ENCODE results near the gene CAT. TPM values are rescaled to one million over a fixed set of nuclear protein-coding genes. Genes with fewer than 3 reads are reported as not detected.

CAT gene
- total and polyA plus RNA-seq, 10 donors: 55.2 to 149 (median 110) TPM

- Histone ChIP-seq H3K36me3 (no peaks in the 10 kb centered on the region), H3K27ac (no peak overlapping the region), H3K4me1 (peaks cover 0 to 4% (median 0%) of the 10 kb centered on the region in 6 donors), H3K9me3 (no peaks in the 10 kb centered on the region), H3K27me3 (replicated peaks in 1 of 7) (no peaks in the 10 kb centered on the region), H3K4me3 (no peak overlapping the region)
- WGBS, 5 donors: 86 to 94% (median 89%) methylated on average over 6 of the region's 6 CpGs
- no peak for DNase-seq
- intact Hi-C loops (cut with DNase I; ENCODE audit: low total_unique reads): no loop called here
- TF ChIP-seq POLR2AphosphoS5 (IDR thresholded peaks at IDR 0.05): no peak
- TF ChIP-seq POLR2A (IDR thresholded peaks at IDR 0.05): no peak
- TF ChIP-seq CTCF (IDR thresholded peaks at IDR 0.05 in 8 of 11, conservative IDR thresholded peaks at IDR 0.05 in 3 of 11): no peak
Observed at GRCh38 chr11:34516247-34517040, 77.7 kb downstream of the CAT start.

GRCh38 chr11:34519595-34520235, 81.0 kb downstream of the CAT start:
- intact Hi-C loops (cut with DNase I; ENCODE audit: low total_unique reads): no loop called here
- TF ChIP-seq POLR2AphosphoS5 (IDR thresholded peaks at IDR 0.05): no peak
- TF ChIP-seq CTCF (IDR thresholded peaks at IDR 0.05 in 8 of 11, conservative IDR thresholded peaks at IDR 0.05 in 3 of 11): no peak
- TF ChIP-seq POLR2A (IDR thresholded peaks at IDR 0.05): no peak
- DNase-seq: no peak
- Histone ChIP-seq H3K36me3 (no peaks in the 10 kb centered on the region), H3K4me3 (no peak overlapping the region), H3K4me1 (no peaks in the 10 kb centered on the region), H3K27ac (no peak overlapping the region), H3K9me3 (no peaks in the 10 kb centered on the region), H3K27me3 (replicated peaks in 1 of 7) (peaks cover 0 to 4% (median 0%) of the 10 kb centered on the region in 7 donors)
- 78 to 91% (median 87%) methylated on average over 2 of the region's 2 CpGs for WGBS, 5 donors

GRCh38 chr11:34521265-34521664, 82.5 kb downstream of the CAT start:
- Histone ChIP-seq H3K9me3 (no peaks in the 10 kb centered on the region), H3K27ac (no peak overlapping the region), H3K4me3 (no peak overlapping the region), H3K27me3 (replicated peaks in 1 of 7) (peaks cover 0 to 10% (median 0%) of the 10 kb centered on the region in 7 donors), H3K4me1 (no peaks in the 10 kb centered on the region), H3K36me3 (no peaks in the 10 kb centered on the region)
- no peak for TF ChIP-seq POLR2A (IDR thresholded peaks at IDR 0.05)
- DNase-seq: no peak
- intact Hi-C loops (cut with DNase I; ENCODE audit: low total_unique reads): no loop called here

Small RNA genes lying within 50 kb of the gene (small RNA-seq; reads per million reads assigned to genes)
- 0 reads per million in 4 donors for gene AL035079.1

Other genes with a start within 250 kb of the CAT start
- 1 to 10 TPM; 1.5 to 2.9 (median 2.0) TPM for gene ABTB2, start 80.9 kb upstream of the CAT start, total RNA-seq
- under 1 TPM; 0.41 to 0.67 (median 0.58) TPM for gene ABTB2, start 80.9 kb upstream of the CAT start, polyA plus RNA-seq
- gene ELF5, start 74.9 kb downstream of the CAT start, total RNA-seq: 1 to 10 TPM in 5 of 7 donors, under 1 TPM in 2; 0.27 to 8.8 (median 2.1) TPM
- under 1 TPM; 0.08 to 0.45 (median 0.28) TPM for gene ELF5, start 74.9 kb downstream of the CAT start, polyA plus RNA-seq
- gene EHF, start 182.2 kb downstream of the CAT start, total RNA-seq: 1 to 10 TPM in 1 of 7 donors, under 1 TPM in 4, not detected in 2; 0.37 to 1.8 (median 0.46) TPM
- gene EHF, start 182.2 kb downstream of the CAT start, polyA plus RNA-seq: under 1 TPM; 0.02 to 0.33 (median 0.29) TPM